SH-SY5Y (cell line): ENCODE data around the gene MRPL53.

Experiments
- GATA2 ChIP-seq: IDR thresholded peaks from 2 replicates; pipeline ENCODE4 v1.6.1; 2011; ENCODE audit warnings: mild to moderate bottlenecking, low read depth, low read length
- GATA3 ChIP-seq: IDR thresholded peaks from 2 replicates; pipeline ENCODE4 v1.6.1; 2011; ENCODE audit warnings: low read depth, mild to moderate bottlenecking, low read length, moderate library complexity

GRCh38 chr2:74461187-74462053 lies 11.1 kb downstream of the MRPL53 start:
- no peak for TF ChIP-seq GATA2
- TF ChIP-seq GATA3: no peak
